Mucosa of rectum (tissue), 2 donors: Measurements from ENCODE around the gene PIANP.
"Not testable (repeated sequence)": the region's sequence is repeated elsewhere in the genome, so short reads cannot be mapped to it uniquely, and the experiment has no call there.

Experiments used
- H3K27ac ChIP-seq, 2 donors: one replicate each; pipeline ENCODE4 v1.7.0; 2013; ENCODE audit warnings: inconsistent platforms in 2 of 2, low read depth in 2 of 2, low read length in 2 of 2
- H3K27me3 ChIP-seq, 2 donors: one replicate each; pipeline ENCODE4 v1.7.0; 2013; ENCODE audit warnings: low read length in 2 of 2; ENCODE audit not compliant: control insufficient read depth in 2 of 2, insufficient read depth in 2 of 2
- H3K36me3 ChIP-seq, 2 donors: one replicate each; pipeline ENCODE4 v1.7.0; 2013; ENCODE audit warnings: low read length in 2 of 2; ENCODE audit not compliant: control insufficient read depth in 2 of 2, insufficient read depth in 2 of 2
- H3K4me1 ChIP-seq, 2 donors: one replicate each; pipeline ENCODE4 v1.7.0; 2013; ENCODE audit warnings: low read length in 2 of 2, mild to moderate bottlenecking in 1 of 2; ENCODE audit not compliant: control insufficient read depth in 2 of 2, insufficient read depth in 2 of 2
- H3K4me3 ChIP-seq, 2 donors: one replicate each; pipeline ENCODE4 v1.7.0; 2013; ENCODE audit warnings: low read length in 2 of 2
- H3K9ac ChIP-seq, 2 donors: one replicate each; pipeline ENCODE4 v1.7.0; 2013; ENCODE audit warnings: low read length in 2 of 2, low read depth in 1 of 2, mild to moderate bottlenecking in 1 of 2
- H3K9me3 ChIP-seq, 2 donors: one replicate each; pipeline ENCODE4 v1.7.0; 2013; ENCODE audit warnings: low read length in 2 of 2; ENCODE audit not compliant: control insufficient read depth in 2 of 2
- donor health status: healthy.
- donor health status: Normal muscosa, but diverticular disease.

PIANP gene

GRCh38 chr12:6708960-6709394, 8.4 kb upstream of the PIANP start:
- Histone ChIP-seq H3K27me3 (peaks cover 0 to 4% of the 10 kb centered on the region in 2 donors), H3K9ac (no peak overlapping the region), H3K4me3 (no peak overlapping the region), H3K27ac (no peak overlapping the region), H3K36me3 (no peaks in the 10 kb centered on the region), H3K4me1 (no peaks in the 10 kb centered on the region), H3K9me3 (no peaks in the 10 kb centered on the region)

GRCh38 chr12:6708351-6708750, 7.7 kb upstream of the PIANP start:
- H3K27ac ChIP-seq, H3K4me1 ChIP-seq, H3K9ac ChIP-seq, H3K9me3 ChIP-seq, H3K27me3 ChIP-seq, H3K36me3 ChIP-seq, H3K4me3 ChIP-seq: not testable (repeated sequence)

- Histone ChIP-seq H3K4me1 (peaks cover 0 to 4% of the 10 kb centered on the region in 2 donors), H3K4me3 (no peak overlapping the region), H3K9me3 (no peaks in the 10 kb centered on the region), H3K9ac (no peak overlapping the region), H3K27ac (no peak overlapping the region), H3K27me3 (peaks cover 28 to 30% of the 10 kb centered on the region in 2 donors), H3K36me3 (no peaks in the 10 kb centered on the region)
Observed at GRCh38 chr12:6703631-6704030, 3.0 kb upstream of the PIANP start.

DNA sequence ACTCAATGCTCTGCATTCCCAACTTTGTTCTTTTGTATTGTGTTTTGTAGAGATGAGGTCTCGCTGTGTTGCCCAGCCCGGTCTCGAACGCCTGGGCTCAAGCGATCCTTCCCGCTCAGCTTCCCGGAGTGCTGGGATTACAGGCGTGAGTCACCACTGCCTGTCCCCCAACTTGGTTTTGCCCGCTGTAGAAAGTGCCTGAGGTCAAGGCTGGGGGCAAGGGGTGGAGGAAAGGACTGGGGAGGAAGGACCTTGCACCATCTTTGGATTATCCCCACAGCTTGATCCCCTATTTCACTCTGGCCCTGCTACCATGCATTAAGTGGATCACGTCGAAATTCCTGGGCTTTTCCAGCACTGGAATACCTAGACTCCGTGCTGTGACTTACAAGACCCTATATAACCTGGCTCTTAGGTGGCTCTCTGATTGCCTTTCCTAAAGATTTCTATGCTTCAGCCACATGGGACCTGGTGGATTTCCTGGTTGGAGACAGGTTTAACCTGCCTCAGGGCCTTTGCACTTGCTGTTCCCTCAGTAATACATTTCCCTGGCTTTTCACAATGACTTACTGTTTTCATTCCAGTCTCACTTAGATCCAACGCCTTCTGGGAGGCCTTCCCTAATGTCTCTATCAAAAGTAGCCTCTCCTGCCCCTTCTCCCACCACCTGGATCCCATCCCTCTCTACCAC, 608 bp upstream of the PIANP start:
- peaks cover 0 to 4% of the 10 kb centered on the region in 2 donors for H3K4me1 ChIP-seq
- H3K36me3 ChIP-seq: no peaks in the 10 kb centered on the region
- no peaks in the 10 kb centered on the region for H3K9me3 ChIP-seq
- H3K27me3 ChIP-seq: peaks cover 34 to 35% of the 10 kb centered on the region in 2 donors
- H3K9ac ChIP-seq: no peak overlapping the region
- peak overlapping the region in 1 of 2 donors; percentile 45 for H3K4me3 ChIP-seq
- H3K27ac ChIP-seq: no peak overlapping the region

GRCh38 chr12:6699989-6700645, 498 bp downstream of the PIANP start:
- Histone ChIP-seq H3K27ac (no peak overlapping the region), H3K4me1 (peaks cover 0 to 4% of the 10 kb centered on the region in 2 donors), H3K4me3 (peak overlapping the region; percentile 33 to 44), H3K9me3 (no peaks in the 10 kb centered on the region), H3K9ac (no peak overlapping the region), H3K36me3 (no peaks in the 10 kb centered on the region), H3K27me3 (peaks cover 34 to 35% of the 10 kb centered on the region in 2 donors)

- Histone ChIP-seq H3K4me1 (peaks cover 0 to 4% of the 10 kb centered on the region in 2 donors), H3K9me3 (no peaks in the 10 kb centered on the region), H3K9ac (no peak overlapping the region), H3K27ac (no peak overlapping the region), H3K27me3 (peaks cover 34 to 35% of the 10 kb centered on the region in 2 donors), H3K4me3 (peak overlapping the region in 1 of 2 donors; percentile 20), H3K36me3 (no peaks in the 10 kb centered on the region)
Observed at GRCh38 chr12:6699259-6699988, 1.2 kb downstream of the PIANP start.

GRCh38 chr12:6698352-6699046, 2.1 kb downstream of the PIANP start:
- no peak overlapping the region for H3K4me3 ChIP-seq
- peaks cover 27 to 34% of the 10 kb centered on the region in 2 donors for H3K27me3 ChIP-seq
- H3K9ac ChIP-seq: no peak overlapping the region
- H3K27ac ChIP-seq: no peak overlapping the region
- no peaks in the 10 kb centered on the region for H3K36me3 ChIP-seq
- no peaks in the 10 kb centered on the region for H3K9me3 ChIP-seq
- peaks cover 0 to 4% of the 10 kb centered on the region in 2 donors for H3K4me1 ChIP-seq

DNA sequence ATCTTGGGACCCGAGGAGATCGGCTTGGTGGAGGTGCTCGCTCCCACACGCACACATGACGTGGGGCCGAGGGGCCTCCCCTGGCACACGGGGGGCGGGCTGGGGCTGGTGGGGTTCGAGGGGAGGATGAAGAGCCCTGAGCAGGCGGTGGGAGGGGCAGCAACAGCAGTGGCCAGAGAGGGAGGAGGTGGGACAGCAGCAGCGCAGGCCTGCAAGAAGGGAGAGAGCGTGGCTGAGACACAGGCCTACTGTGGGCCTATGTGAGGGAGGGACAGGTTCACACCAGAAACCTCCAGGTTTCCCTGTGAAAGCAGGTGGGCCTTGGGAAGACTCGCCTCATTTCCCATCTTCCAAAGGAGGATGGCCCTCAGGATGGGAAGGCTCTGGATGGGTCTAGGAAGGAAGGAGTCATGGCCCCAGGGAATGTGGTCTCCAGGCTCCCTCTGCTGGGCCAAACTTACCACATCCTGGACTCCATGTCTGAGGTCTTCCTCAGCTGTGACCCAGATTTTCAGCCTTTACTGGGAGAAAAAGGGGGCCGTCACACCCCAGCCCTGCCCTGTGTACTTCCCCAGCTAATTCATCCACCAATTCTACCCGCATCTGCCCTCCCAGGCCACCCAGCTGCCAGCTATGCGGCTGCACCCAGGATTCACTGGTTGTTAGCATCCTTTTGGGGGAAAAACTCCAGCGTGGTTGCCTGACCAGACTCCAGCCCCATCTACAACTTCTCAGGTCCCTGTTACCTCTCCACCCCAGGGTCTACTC, 2.8 kb downstream of the PIANP start:
- H3K4me1 ChIP-seq: peaks cover 0 to 4% of the 10 kb centered on the region in 2 donors
- H3K27me3 ChIP-seq: peaks cover 25 to 31% of the 10 kb centered on the region in 2 donors

GRCh38 chr12:6696690-6697583, 3.7 kb downstream of the PIANP start:
- H3K27me3 ChIP-seq: peaks cover 25 to 31% of the 10 kb centered on the region in 2 donors
- H3K36me3 ChIP-seq: no peaks in the 10 kb centered on the region
- H3K27ac ChIP-seq: no peak overlapping the region
- H3K9me3 ChIP-seq: no peaks in the 10 kb centered on the region
- no peak overlapping the region for H3K9ac ChIP-seq
- no peak overlapping the region for H3K4me3 ChIP-seq
- peaks cover 0 to 4% of the 10 kb centered on the region in 2 donors for H3K4me1 ChIP-seq

More for the DNA sequence above, 2.8 kb downstream of the PIANP start:
- Histone ChIP-seq H3K27ac (no peak overlapping the region), H3K9ac (no peak overlapping the region), H3K36me3 (no peaks in the 10 kb centered on the region), H3K9me3 (no peaks in the 10 kb centered on the region), H3K4me3 (no peak overlapping the region)
